MCF 10A (cell line): ENCODE measurements around the gene NACA. TPM values are rescaled to one million over a fixed set of nuclear protein-coding genes. Genes with fewer than 3 reads are reported as not detected.

Experiments used
- Bru-seq: library from RNA; stranded (reverse); fragments of 400-500 nt; gene quantifications from one replicate; lab custom pipeline; 2021; lab: Mats Ljungman, UMichigan
- BruChase-seq, 2 experiments: library from RNA; stranded (reverse); fragments of 400-500 nt; gene quantifications; one replicate each; lab custom pipeline; 2021; lab: Mats Ljungman, UMichigan
- BruUV-seq: library from RNA; stranded (reverse); fragments of 400-500 nt; replicated peaks from 2 replicates; lab custom pipeline; 2021; lab: Mats Ljungman, UMichigan
- CTCF ChIA-PET: fragments of 300-600 bp; sonication (Branson Sonifier 250); formaldehyde crosslinking; extraction: SDS; loops from one replicate; lab custom pipeline; 2021; ENCODE audit warnings: antibody characterized with exemption, inconsistent platforms; lab: Yijun Ruan, JAX
- POLR2A ChIA-PET: fragments of 300-600, 350-650 bp; sonication (Branson Sonifier 250); formaldehyde crosslinking; extraction: SDS; loops from one replicate; lab custom pipeline; 2020; ENCODE audit warnings: antibody characterized with exemption, inconsistent platforms; lab: Yijun Ruan, JAX
- DNase-seq: peaks from one replicate; pipeline ENCODE4 v3.0.0-alpha.2; 2018; ENCODE audit not compliant: unreplicated experiment
- H3K27ac Mint-ChIP-seq: one replicate; pipeline ENCODE4 v1.8.0; 2022; ENCODE audit warnings: mild to moderate bottlenecking, low read depth, mixed read lengths; ENCODE audit not compliant: unreplicated experiment
- H3K27me3 Mint-ChIP-seq: one replicate; pipeline ENCODE4 v1.8.0; 2022; ENCODE audit warnings: mixed read lengths; ENCODE audit not compliant: insufficient read depth, unreplicated experiment
- H3K36me3 Mint-ChIP-seq: one replicate; pipeline ENCODE4 v1.8.0; 2022; ENCODE audit warnings: mild to moderate bottlenecking, moderate library complexity, mixed read lengths; ENCODE audit not compliant: insufficient read depth, unreplicated experiment
- H3K4me1 Mint-ChIP-seq: one replicate; pipeline ENCODE4 v1.8.0; 2022; ENCODE audit warnings: mixed read lengths; ENCODE audit not compliant: insufficient read depth, unreplicated experiment
- H3K4me3 Mint-ChIP-seq: one replicate; pipeline ENCODE4 v1.8.0; 2022; ENCODE audit warnings: mild to moderate bottlenecking, moderate library complexity, mixed read lengths; ENCODE audit not compliant: unreplicated experiment
- H3K9me3 Mint-ChIP-seq: one replicate; pipeline ENCODE4 v1.8.0; 2022; ENCODE audit warnings: mixed read lengths; ENCODE audit not compliant: unreplicated experiment
- intact Hi-C: fragments of 100-400 bp; cut with micrococcal nuclease; formaldehyde crosslinking; loops from 2 replicates; pipeline ENCODE4 v1.14.1; 2022
- long read RNA-seq: library from polyadenylated mRNA; stranded (forward); transcript quantifications from one replicate; pipeline ENCODE4 v2.0.0, GENCODE V29; 2022
- total RNA-seq: library from RNA; stranded (reverse); gene quantifications from 2 replicates; pipeline ENCODE4 v1.2.3, GENCODE V29; 2022
- TF ChIP-seq, protein P1 (sequence below): fragments of 200-600 bp; IDR thresholded peaks from one replicate; pipeline ENCODE4 v1.8.0; 2022; ENCODE audit warnings: antibody characterized with exemption, mild to moderate bottlenecking; ENCODE audit not compliant: unreplicated experiment

NACA gene
- total RNA-seq (1,274 and 1,490 TPM in 2 replicates), Bru-seq, nascent RNA (percentile 97 among the genes with signal in this experiment), BruChase-seq, experiment 1, labeled RNA remaining after a 6-hour chase (percentile 98 among the genes with signal in this experiment), BruChase-seq, experiment 2, labeled RNA remaining after a 2-hour chase (percentile 96 among the genes with signal in this experiment)
- long read RNA-seq, transcript NACA-201 (8 exons, 2,690 nt), result major isoform, 1,307 of 1,545 reads
- long read RNA-seq, transcript NACA-204 (8 exons, 802 nt), result minor isoform, 50 of 1,545 reads
- long read RNA-seq, transcript NACA-202 (8 exons, 1,059 nt), result minor isoform, 91 of 1,545 reads
- long read RNA-seq, partial matches to known transcripts, result 63 of 1,545 reads
- long read RNA-seq, other reads (novel, unspliced or antisense), result 34 of 1,545 reads

DNA sequence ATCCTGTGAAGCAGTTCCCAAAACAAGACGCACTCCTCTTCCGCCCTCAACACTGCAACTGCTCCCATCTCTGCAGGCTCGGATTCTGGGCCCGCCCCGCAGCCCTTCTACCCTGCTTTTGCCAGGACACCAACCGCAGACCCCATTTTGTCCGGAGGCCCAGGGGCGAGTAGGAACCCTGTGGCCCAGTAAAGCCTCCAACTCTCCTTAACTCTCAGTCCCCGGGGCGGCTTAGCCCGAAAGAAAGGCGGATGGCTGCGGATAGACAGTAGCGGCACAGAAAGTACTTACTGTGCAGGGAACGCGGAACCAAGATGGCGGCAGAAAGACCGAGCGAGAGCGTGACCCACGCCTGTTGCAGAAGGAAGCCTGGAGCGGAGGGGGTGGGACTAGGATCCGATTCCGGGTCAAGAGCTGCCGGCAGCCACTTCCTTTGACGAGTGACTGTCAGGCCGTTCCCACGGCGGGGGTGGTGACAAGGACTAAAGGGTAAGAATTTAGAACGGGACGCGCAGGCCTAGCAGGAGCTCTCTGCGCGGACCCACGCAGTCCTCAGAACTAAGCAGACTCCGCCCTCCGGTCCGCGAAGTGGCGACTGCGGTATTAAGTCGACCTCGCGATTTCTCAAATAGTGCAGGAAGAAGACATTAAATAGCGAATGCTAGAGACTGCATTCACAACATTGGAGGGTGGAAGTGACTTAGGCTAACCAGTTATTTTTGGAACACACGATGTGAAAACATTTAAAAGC is at the start of gene NACA:
Gene NACA, minus strand, starts transcription at position 328 of the 751 bp plus-strand sequence. CDS start 778 bp downstream, outside the sequence.
- Mint-ChIP-seq H3K27ac (peak within 1 kb of the TSS; percentile 97), H3K4me1 (peaks cover 28% of the 10 kb centered on the region), H3K4me3 (peak within 1 kb of the TSS; percentile 91), H3K27me3 (no peaks in the 10 kb centered on the region), H3K36me3 (peaks cover 62% of the 10 kb centered on the region), H3K9me3 (no peaks in the 10 kb centered on the region)
- TF ChIP-seq, protein P1, sequence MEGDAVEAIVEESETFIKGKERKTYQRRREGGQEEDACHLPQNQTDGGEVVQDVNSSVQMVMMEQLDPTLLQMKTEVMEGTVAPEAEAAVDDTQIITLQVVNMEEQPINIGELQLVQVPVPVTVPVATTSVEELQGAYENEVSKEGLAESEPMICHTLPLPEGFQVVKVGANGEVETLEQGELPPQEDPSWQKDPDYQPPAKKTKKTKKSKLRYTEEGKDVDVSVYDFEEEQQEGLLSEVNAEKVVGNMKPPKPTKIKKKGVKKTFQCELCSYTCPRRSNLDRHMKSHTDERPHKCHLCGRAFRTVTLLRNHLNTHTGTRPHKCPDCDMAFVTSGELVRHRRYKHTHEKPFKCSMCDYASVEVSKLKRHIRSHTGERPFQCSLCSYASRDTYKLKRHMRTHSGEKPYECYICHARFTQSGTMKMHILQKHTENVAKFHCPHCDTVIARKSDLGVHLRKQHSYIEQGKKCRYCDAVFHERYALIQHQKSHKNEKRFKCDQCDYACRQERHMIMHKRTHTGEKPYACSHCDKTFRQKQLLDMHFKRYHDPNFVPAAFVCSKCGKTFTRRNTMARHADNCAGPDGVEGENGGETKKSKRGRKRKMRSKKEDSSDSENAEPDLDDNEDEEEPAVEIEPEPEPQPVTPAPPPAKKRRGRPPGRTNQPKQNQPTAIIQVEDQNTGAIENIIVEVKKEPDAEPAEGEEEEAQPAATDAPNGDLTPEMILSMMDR, result no peak
- no TSS peak for BruUV-seq
- peak; percentile 97 for DNase-seq
- ChIA-PET CTCF (interaction anchor here (0.7 to 1.1 kb wide), 3 partner anchors 33 to 517 kb away, joined by 3 read pairs; no protein-coding TSS in a partner anchor), POLR2A (interaction anchor here (0.5 to 2.9 kb wide), 41 partner anchors 8 to 608 kb away, joined by 3 to 102 read pairs (median 6); partner anchors contain the start of genes ATP5F1B, BAZ2A, CS and LRP1)
- intact Hi-C loops, result loop anchor here (1.0 to 2.0 kb wide), 2 partner anchors 37 to 88 kb away; partner anchors contain the start of gene PTGES3

DNA sequence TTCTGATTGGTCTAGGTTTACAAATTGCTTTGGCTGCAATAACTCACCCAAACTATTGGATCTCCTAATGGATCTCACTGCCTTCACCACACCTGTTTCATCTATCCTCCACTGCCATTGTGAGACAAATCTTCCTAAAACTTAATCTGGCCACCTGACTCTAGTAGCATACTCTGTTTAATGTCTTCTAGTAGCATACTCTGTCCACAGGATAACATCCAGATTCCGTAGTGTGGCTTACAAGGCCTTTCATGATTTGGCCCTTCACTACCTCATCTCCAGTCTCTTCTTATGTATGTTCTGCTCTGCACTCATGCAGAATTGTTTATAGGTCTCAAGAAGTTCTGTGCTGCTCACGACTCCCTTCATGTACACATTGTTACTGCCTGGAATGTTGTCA is 48.0 kb upstream of the NACA start:
- Mint-ChIP-seq H3K4me3 (no peak overlapping the region), H3K27me3 (no peaks in the 10 kb centered on the region), H3K27ac (no peak overlapping the region), H3K36me3 (no peaks in the 10 kb centered on the region), H3K9me3 (no peaks in the 10 kb centered on the region), H3K4me1 (peaks cover 9% of the 10 kb centered on the region)
- TF ChIP-seq, protein P1, result no peak
- no TSS peak for BruUV-seq
- no peak for DNase-seq
- ChIA-PET CTCF (interaction anchor here (1.3 kb wide), 1 partner anchor 14 kb away, joined by 3 read pairs; no protein-coding TSS in a partner anchor), POLR2A (no interaction called here)
- intact Hi-C loops, result no loop called here

DNA sequence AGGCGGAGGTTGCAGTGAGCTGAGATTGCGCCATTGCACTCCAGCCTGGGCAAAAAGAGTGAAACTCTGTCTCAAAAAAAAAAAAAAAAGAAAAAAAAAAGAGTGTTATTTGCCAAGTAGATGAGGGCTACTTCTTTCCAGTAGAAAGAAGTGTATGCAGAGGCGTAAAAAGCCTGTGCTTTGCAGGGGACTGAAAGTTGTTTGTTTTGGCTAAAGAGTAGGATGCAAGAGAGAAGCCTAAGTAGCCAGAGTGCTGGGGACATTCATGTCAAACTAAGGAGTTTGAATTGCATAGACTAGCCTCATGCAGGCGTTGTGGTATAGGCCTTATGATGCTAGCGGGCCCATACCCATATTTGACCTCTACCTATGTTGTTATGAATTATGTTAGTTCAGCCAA is 47.5 kb upstream of the NACA start:
- no peak for DNase-seq
- no peak overlapping the region for H3K4me3 Mint-ChIP-seq
- no peaks in the 10 kb centered on the region for H3K27me3 Mint-ChIP-seq
- TF ChIP-seq, protein P1, result no peak
- intact Hi-C loops, result no loop called here
- H3K27ac Mint-ChIP-seq, result no peak overlapping the region
- peaks cover 12% of the 10 kb centered on the region for H3K4me1 Mint-ChIP-seq
- H3K9me3 Mint-ChIP-seq, result no peaks in the 10 kb centered on the region
- ChIA-PET CTCF (interaction anchor here (1.3 kb wide), 1 partner anchor 13 kb away, joined by 3 read pairs; no protein-coding TSS in a partner anchor), POLR2A (no interaction called here)
- no peaks in the 10 kb centered on the region for H3K36me3 Mint-ChIP-seq
- BruUV-seq, result no TSS peak
